Measurements from ENCODE around the gene BACE2. TPM values are rescaled to one million over a fixed set of nuclear protein-coding genes. Genes with fewer than 3 reads are reported as not detected.

Gene BACE2
- polyA plus RNA-seq, 1 donor from 2014 or later = 0.32 TPM

DNA sequence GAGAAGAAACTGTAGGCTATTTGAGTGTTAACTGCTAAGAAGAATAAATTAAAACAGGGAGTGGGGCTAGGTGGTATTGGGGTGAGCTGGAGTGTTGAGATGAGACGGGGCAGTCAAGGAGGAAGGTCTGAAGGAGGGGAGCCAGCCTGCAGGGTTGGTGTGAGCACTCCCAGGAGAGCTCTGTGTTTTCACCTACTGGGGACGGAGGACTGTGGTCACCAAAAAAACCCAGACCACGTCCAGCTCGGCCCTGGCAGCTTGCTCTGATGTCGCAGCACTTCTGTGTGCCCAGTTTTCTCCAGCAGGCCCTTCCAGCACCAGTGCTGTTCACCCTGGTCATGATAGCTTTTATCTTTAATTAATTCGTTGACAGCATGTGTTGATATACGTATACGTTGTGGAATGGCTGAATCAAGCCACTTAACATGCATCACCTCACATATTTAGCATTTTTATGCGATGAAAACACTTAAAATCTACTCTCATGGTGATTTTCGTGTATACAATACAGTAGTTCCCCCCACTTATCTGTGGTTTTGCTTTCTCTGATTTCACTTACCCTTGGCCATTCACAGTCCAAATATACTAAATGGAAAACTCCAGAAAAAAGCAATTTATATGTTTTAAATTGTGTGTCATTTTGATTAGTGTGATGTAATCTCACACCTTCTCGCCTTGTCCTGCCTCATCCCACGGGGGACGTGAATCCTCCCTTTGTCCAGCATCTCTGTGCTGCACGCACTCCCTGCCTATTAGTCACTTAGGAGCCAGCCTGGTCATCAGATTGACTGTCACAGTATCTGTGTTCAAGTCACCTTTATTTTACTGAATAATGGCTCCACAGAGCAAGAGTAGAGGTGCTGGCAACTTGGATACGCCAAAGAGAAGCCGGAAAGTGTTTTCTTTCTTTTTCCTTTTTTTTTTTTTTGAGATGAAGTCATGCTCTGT is 161.0 kb downstream of the BACE2 start:
- H3K9ac ChIP-seq (ENCODE audit: low read length) = no peak overlapping the region
- H3K79me2 ChIP-seq (replicated peaks; ENCODE audit: insufficient read depth, low read length) = no peaks in the 10 kb centered on the region
- H3K4me2 ChIP-seq (ENCODE audit: low read length) = no peak overlapping the region
- H3K27me3 ChIP-seq (ENCODE audit: insufficient read depth, low read depth, low read length) = no peaks in the 10 kb centered on the region
- no peaks in the 10 kb centered on the region for H3F3A ChIP-seq (ENCODE audit: insufficient read depth, low read length, poor library complexity, severe bottlenecking)
- H4K20me1 ChIP-seq (ENCODE audit: insufficient read depth) = no peaks in the 10 kb centered on the region
- no peak overlapping the region for H2AFZ ChIP-seq (ENCODE audit: low read depth, low read length)
- no peaks in the 10 kb centered on the region for H3K36me3 ChIP-seq (ENCODE audit: insufficient read depth, low read length)
- H3K9me2 ChIP-seq (ENCODE audit: insufficient read depth, low read length) = no peaks in the 10 kb centered on the region
- no peak for TF ChIP-seq TAF1 (IDR thresholded peaks at IDR 0.05; ENCODE audit: low read depth)
- TF ChIP-seq RAD21 (conservative IDR thresholded peaks at IDR 0.05) = no peak
- no peak for TF ChIP-seq SMC3 (conservative IDR thresholded peaks at IDR 0.05; ENCODE audit: poor library complexity)
- TF ChIP-seq MXI1 (conservative IDR thresholded peaks at IDR 0.05; ENCODE audit: poor library complexity, severe bottlenecking) = no peak
- TF ChIP-seq EZH2 (IDR thresholded peaks at IDR 0.05; ENCODE audit: borderline replicate concordance, insufficient read depth, low read length, poor library complexity, severe bottlenecking) = no peak
- TF ChIP-seq EP300 (conservative IDR thresholded peaks at IDR 0.05; ENCODE audit: poor library complexity, severe bottlenecking) = no peak
- TF ChIP-seq POLR2AphosphoS5 (IDR thresholded peaks at IDR 0.05) = no peak
- TF ChIP-seq, protein P1, sequence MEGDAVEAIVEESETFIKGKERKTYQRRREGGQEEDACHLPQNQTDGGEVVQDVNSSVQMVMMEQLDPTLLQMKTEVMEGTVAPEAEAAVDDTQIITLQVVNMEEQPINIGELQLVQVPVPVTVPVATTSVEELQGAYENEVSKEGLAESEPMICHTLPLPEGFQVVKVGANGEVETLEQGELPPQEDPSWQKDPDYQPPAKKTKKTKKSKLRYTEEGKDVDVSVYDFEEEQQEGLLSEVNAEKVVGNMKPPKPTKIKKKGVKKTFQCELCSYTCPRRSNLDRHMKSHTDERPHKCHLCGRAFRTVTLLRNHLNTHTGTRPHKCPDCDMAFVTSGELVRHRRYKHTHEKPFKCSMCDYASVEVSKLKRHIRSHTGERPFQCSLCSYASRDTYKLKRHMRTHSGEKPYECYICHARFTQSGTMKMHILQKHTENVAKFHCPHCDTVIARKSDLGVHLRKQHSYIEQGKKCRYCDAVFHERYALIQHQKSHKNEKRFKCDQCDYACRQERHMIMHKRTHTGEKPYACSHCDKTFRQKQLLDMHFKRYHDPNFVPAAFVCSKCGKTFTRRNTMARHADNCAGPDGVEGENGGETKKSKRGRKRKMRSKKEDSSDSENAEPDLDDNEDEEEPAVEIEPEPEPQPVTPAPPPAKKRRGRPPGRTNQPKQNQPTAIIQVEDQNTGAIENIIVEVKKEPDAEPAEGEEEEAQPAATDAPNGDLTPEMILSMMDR (IDR thresholded peaks at IDR 0.05; ENCODE audit: poor library complexity, severe bottlenecking) = no peak
- H3K9me3 ChIP-seq (ENCODE audit: low read length) = peaks cover 8% of the 10 kb centered on the region
- no peak overlapping the region for H3K27ac ChIP-seq (ENCODE audit: low read length)
- H3K4me3 ChIP-seq (ENCODE audit: low read length) = no peak overlapping the region

Small RNAs within 50 kb of the gene (small RNA-seq; reads per million reads assigned to genes)
- gene MIR3197 = 0 reads per million in 3 experiments

Other genes starting within 250 kb of the BACE2 start
- not detected in 2 replicates for gene FAM3B, start 148.6 kb downstream of the BACE2 start, polyA plus RNA-seq
- not detected in 2 replicates for gene MX2, start 193.9 kb downstream of the BACE2 start, polyA plus RNA-seq